NCI-H82 (cell line): ENCODE results near the gene THYN1.

Source experiments
- DNase-seq: peaks from one replicate; lab custom pipeline; 2025; lab: John Stamatoyannopoulos, UW

Gene THYN1

DNA sequence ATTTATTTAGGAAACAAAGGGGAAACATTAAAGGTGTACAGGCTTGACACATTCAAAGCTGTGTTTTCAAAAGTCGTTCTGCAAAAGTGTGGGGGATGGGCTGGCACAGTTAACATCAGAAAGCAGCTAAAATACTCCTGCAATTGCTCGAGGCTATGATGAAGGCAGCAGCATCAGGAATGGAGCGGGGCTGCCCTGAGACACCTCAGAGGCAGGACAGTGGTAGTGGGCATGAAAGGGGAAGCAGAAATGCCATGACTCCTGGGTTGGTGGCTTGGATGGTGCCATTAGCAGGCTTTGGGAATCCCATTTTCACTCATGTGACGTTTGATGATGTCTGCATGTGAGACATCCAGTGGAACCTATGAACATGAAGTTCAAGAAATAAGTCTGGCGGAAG, 30.0 kb downstream of the THYN1 start:
- peak; percentile 36 for DNase-seq

DNA sequence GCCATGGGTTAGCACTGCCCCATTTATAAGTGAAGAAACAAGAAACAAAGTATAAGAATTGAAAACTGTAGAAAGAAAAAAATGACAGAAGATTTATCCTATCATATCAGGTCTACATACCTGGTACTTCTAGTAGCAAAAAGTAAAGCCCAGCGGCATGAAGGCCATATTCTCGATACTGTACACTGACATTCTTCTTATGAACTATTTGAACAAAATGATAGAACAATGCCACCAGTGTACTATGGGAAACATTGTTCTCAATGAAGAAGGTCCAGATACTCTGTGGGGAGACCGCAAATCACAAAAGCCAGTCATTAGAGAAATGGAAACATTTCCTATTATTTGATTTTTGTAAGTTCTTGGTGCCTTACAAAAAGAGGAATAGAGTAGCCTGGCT, 36.3 kb downstream of the THYN1 start:
- DNase-seq = no peak

DNA sequence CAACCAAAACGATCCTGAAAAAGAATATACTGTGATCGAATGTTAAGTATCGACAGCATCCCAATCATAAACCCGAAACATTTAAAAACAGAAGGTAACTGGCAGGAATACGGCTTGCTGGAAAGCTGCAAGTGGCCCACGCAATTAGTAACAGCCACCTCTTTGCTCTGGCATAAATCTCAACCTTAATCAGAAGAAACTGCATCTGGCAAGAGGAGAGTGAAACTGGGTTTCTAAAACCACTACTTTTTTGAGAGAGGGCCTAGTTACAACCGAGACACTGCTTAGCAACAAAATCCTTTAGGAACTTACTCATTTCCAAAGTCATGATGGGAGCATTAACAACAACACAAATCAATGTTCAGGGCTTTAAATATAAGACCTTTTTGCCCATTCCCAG, 37.3 kb downstream of the THYN1 start:
- no peak for DNase-seq

DNA sequence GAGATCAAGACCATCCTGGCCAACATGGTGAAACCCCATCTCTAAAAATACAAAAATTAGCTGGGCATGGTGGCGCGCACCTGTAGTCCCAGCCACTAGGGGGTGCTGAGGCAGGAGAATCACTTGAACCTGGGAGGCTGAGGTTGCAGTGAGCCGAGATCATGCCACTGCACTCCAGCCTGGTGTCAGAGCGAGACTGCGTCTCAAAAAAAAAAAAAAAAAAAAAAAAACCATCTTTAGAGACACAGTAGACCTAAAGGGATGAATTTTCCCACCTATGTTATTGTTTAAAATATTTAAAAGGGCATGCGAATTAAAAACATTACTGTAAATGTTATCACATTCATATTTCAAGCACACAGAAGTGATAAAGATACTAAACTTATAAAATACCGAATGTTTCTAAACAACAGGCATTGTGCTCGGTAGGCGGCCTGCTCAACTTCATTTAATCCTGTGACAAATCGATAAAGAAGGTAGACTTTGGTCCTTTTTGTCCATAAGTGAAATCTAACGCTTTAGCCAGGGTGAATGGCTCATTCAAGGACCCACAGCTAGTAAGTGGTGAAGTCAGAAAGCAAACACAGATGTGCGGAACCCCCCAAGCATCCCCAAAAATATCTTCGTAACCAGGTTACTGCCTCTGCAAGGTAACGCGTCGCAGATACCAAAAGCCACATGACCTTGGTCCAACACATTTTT, 45.5 kb downstream of the THYN1 start:
- DNase-seq = peak; percentile 50

DNA sequence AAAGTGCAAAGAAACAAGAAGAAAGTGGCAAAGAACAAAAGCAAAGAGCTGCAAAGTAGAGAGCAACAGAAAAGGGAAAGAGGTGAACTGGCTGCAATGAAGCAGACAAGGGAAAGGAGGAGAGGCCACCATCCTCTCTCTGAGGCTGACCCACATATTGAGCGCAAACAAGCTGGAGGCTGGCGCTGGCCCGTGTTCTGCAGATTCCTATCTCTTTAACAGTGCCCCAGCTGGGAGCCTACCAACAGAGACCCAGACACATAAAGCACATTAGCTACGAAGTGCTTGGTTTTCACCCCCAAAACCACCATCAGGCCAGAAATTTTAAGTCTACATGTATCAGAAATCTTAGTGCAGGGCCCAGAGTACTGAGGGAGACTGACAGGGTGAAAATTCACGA, 47.0 kb downstream of the THYN1 start:
- no peak for DNase-seq

DNA sequence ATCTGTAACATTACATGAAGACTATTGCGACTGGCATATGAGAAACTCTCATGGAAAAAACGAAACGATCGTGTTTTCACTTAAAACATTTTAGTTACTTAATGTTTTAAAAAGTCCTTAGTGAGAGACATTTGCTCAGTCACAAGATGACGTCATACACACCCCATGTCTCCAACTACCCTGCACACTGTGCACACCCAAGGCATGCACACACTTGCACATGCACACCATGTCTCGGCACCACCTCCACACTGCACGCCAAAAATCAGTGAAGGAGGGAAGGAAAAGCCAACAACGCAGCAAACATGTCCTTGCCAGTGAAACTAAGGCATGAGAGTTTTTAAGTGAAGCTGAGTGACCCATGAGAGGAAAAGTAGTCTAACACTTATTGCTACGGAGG, 47.4 kb downstream of the THYN1 start:
- no peak for DNase-seq

DNA sequence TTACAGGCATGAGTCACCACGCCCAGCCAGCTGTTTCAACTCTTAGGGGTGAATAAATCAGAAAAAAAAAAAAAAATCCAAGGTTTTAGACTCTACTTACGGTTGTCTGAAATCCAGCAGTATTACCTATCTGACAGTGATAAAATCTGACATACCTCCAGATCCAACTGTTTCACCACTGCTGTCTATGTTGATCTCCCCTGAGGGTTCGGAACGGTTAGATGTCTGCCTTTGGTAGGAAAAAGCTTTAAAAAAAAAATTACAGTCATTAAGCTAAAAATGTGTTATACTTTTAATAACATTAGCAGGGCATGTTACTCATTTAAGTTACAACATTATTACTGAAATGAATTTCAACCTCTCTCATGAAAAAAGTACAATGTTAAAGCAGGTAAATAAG, 50.5 kb downstream of the THYN1 start:
- DNase-seq = peak; percentile 46

DNA sequence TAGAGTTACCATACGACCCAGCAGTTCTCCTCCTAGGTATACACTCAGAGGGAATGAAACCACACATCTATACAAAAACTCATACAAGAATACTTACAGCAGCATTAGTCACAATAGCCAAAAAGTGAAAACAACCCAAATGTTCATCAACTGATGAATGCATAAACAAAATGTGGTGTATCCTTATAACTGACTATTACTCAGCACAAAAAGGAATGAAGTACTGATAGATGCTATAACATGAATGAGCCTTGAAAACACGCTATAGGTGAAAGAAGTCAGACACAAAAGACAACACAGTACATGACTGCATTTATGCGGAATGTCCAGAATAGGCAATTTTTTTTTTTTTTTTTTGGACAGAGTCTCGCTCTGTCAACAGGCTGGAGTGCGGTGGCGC, 52.5 kb downstream of the THYN1 start:
- no peak for DNase-seq

DNA sequence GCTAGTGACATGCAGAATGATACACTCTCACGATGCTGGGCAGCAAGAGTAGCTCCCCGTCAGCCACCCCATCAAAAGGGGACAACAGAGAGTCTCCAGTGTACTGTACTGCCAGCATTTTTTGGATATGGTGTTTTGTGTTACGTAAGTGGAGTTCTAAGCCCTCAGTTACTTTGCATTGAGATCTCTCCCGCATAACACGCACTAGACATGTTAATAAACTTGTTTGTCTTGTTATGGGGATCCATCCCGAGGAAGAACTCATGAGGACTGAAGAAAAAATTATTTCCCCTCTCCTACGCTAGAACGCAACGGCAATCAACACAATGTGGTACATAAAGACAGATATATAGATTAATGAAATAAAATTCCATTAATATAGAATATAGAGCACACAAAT, 53.6 kb downstream of the THYN1 start:
- no peak for DNase-seq
